Measurements from ENCODE around the gene ANKRD45. TPM values are rescaled to one million over a fixed set of nuclear protein-coding genes. Genes with fewer than 3 reads are reported as not detected.
"Not testable (repeated sequence)": the region's sequence is repeated elsewhere in the genome, so short reads cannot be mapped to it uniquely, and the experiment has no call there.

Gene ANKRD45, protein sequence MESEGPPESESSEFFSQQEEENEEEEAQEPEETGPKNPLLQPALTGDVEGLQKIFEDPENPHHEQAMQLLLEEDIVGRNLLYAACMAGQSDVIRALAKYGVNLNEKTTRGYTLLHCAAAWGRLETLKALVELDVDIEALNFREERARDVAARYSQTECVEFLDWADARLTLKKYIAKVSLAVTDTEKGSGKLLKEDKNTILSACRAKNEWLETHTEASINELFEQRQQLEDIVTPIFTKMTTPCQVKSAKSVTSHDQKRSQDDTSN
- total RNA-seq = under 1 TPM in 1 of 2 experiments, not detected in 1; 0.20 TPM

DNA sequence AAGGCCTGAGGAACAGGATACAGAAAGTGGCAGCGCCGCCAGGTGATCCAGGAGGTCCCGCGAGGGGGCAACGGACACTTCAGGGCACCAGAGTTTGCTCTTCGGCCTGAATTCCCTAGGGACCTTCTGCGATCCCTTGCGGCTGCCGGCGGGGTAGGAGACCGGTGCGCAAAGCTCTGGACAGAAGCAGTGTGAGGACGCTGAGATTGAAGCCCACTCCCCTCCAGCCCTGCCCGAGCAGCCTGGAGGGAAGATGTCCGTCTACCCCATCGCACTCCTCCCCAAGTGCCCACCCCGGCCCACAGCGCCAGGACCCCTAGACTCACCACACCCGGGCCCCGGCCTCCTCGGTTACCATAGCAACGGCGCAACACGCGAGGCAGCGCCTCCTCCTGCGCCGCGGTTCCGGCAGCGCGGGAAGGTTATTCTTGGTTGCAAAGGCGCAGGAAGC, at the start of gene ANKRD45:
Gene ANKRD45, minus strand, starts transcription at position 361 of the 451 bp plus-strand sequence. CDS start 10,433 bp downstream, outside the sequence.
- H3K36me3 Mint-ChIP-seq = peaks cover 3% of the 10 kb centered on the region
- DNase-seq (peak; percentile 43), ATAC-seq (peak; percentile 47)
- no peaks in the 10 kb centered on the region for H3K9me3 Mint-ChIP-seq (ENCODE audit: low read depth)
- H3K4me3 Mint-ChIP-seq = peak within 1 kb of the TSS; percentile 28
- CTCF ChIA-PET = no interaction called here
- H3K4me1 Mint-ChIP-seq = peaks cover 7% of the 10 kb centered on the region
- H3K27ac Mint-ChIP-seq = no peak within 1 kb of the TSS
- H3K27me3 Mint-ChIP-seq = peaks cover 30% of the 10 kb centered on the region

DNA sequence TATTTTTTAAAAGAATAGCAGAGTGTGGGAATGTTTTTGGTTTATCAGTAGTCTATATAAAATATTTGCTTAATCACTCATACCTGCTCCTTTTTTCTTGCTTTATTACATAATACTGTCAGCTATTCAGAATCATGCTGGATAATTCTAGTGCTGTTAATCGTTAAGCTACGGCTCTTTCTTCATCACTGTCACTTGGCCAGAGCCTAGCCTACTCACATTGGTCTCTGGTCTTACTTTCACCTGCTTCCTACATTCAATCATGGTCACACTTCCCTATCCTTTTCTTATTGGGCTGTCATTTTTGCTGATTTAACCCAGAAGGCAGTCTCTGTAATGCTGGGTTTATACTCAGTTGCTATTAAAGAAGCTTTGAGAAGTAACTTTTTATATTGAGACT, 47.6 kb upstream of the ANKRD45 start:
- Mint-ChIP-seq H3K27me3 (peaks cover 3% of the 10 kb centered on the region), H3K27ac (no peak overlapping the region), H3K4me3 (no peak overlapping the region), H3K36me3 (peaks cover 27% of the 10 kb centered on the region), H3K9me3 (ENCODE audit: low read depth) (no peaks in the 10 kb centered on the region), H3K4me1 (peaks cover 33% of the 10 kb centered on the region)
- CTCF ChIA-PET = interaction anchor here (0.7 to 4.9 kb wide), 3 partner anchors 22 to 287 kb away, joined by 3 to 30 read pairs (median 3); partner anchors contain the start of gene DARS2
- DNase-seq = no peak
- ATAC-seq = no peak

DNA sequence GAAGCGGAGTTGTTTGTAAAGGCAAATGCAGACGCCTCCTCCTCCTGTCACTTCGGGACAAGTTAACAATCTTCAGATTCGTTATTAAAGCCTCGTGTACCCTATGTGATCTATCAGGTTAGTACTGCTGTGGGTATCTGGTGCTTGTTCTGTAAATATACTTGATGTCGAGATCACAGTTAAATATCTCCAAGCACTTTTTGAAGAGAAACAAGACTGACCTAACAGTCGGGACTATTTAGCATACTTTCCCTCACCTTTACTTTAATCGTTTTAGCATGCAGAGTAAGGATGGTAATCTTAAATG, 45.8 kb upstream of the ANKRD45 start:
- Mint-ChIP-seq H3K4me3 (peak overlapping the region; percentile 88), H3K4me1 (peaks cover 29% of the 10 kb centered on the region), H3K36me3 (peaks cover 17% of the 10 kb centered on the region), H3K9me3 (ENCODE audit: low read depth) (no peaks in the 10 kb centered on the region), H3K27me3 (peaks cover 13% of the 10 kb centered on the region), H3K27ac (peak overlapping the region; percentile 90)
- ATAC-seq = no peak
- DNase-seq = no peak
- CTCF ChIA-PET = interaction anchor here (1.2 to 4.9 kb wide), 5 partner anchors 8 to 296 kb away, joined by 3 to 30 read pairs (median 4); partner anchors contain the start of genes CENPL and DARS2

DNA sequence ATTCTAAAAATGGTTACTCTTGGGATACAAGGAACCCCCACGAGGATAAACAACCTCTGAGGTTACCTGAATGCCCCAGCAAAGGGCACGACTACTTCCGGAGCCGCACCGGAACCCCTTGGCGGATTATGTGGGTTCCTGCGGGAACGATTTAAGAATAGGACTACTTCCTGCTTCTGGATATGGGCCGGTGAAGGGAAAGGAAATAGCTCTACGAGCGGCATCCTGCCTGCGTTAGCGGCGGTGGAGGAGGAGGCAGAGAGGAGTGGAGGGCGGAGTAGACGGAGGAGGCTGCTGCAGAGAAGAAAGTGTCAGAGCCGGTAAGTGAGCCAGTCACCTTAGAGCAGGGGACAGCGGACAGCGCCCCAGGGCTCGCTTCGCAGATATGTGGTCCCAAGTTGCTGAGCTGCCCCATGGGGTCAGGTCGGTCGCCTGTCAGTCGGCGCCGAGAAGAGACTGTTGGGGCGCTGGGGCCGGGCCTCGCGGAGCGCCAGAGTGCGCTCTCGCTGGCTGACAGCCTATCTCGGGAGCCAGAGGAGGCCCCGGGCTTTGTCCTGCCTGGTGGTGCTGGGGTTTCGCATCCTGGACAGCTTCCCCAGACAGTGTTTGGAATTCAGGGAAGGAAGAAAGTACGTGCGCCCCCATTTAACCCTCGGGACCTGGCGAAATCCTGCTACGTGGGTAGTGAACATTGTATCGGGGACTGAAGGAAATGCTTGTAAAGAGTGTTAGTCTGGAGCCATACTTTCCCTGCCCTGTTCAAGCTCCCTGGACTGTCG, 45.3 kb upstream of the ANKRD45 start, which contains the start of gene KLHL20:
Gene KLHL20, plus strand, starts transcription at position 223 of the 779 bp plus-strand sequence. CDS start 1,063 bp downstream, outside the sequence.
- ATAC-seq = peak; percentile 99
- DNase-seq = peak; percentile 93
- peaks cover 12% of the 10 kb centered on the region for H3K36me3 Mint-ChIP-seq
- peaks cover 19% of the 10 kb centered on the region for H3K27me3 Mint-ChIP-seq
- peak within 1 kb of the TSS; percentile 88 for H3K4me3 Mint-ChIP-seq
- CTCF ChIA-PET = interaction anchor here (1.2 to 4.9 kb wide), 5 partner anchors 8 to 295 kb away, joined by 3 to 30 read pairs (median 4); partner anchors contain the start of genes CENPL and DARS2
- peak within 1 kb of the TSS; percentile 90 for H3K27ac Mint-ChIP-seq
- peaks cover 25% of the 10 kb centered on the region for H3K4me1 Mint-ChIP-seq
- no peaks in the 10 kb centered on the region for H3K9me3 Mint-ChIP-seq (ENCODE audit: low read depth)

DNA sequence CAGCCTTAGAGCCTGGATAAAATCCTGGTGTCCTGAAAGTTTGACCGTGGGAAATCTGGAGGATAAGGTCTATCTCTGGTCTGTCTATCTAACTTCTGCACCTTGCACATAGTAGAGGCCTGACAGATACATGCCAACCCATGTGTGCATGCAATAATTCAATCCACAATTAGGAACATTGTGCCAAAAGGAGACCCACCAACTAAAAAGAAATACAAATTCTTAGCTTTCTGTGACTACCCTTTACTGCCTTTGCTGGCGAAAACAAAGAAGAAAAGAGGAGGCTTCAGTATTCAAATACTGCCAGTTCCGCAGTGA, 44.7 kb upstream of the ANKRD45 start:
- peak overlapping the region; percentile 90 for H3K27ac Mint-ChIP-seq
- no peak for ATAC-seq
- peaks cover 23% of the 10 kb centered on the region for H3K4me1 Mint-ChIP-seq
- H3K27me3 Mint-ChIP-seq = peaks cover 23% of the 10 kb centered on the region
- CTCF ChIA-PET = interaction anchor here (1.2 to 4.9 kb wide), 5 partner anchors 9 to 294 kb away, joined by 3 to 30 read pairs (median 4); partner anchors contain the start of genes CENPL and DARS2
- DNase-seq = no peak
- peaks cover 12% of the 10 kb centered on the region for H3K36me3 Mint-ChIP-seq
- no peaks in the 10 kb centered on the region for H3K9me3 Mint-ChIP-seq (ENCODE audit: low read depth)
- peak overlapping the region; percentile 88 for H3K4me3 Mint-ChIP-seq

DNA sequence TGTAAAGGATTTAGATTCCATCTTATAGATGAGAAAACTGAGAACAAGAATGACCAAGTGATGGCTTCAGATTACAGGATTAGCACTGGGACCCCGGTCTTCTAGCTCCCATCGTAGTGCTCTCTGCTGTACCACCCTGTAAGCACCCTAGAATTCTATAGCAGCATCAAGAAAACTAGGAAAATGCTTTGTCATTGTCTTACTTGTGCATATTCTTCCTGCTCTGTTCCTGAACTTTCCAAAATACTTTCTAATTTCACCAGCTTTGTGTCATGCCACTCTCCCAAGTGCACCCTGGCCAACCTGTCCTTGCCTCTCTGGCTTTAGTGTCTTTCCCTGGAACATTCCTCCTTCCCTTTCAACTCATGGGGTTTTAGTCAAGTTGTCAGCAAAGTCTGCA, 39.1 kb upstream of the ANKRD45 start:
- H3K4me1 Mint-ChIP-seq = no peaks in the 10 kb centered on the region
- ATAC-seq = no peak
- no peak overlapping the region for H3K4me3 Mint-ChIP-seq
- no peak for DNase-seq
- H3K9me3 Mint-ChIP-seq (ENCODE audit: low read depth) = no peaks in the 10 kb centered on the region
- no peak overlapping the region for H3K27ac Mint-ChIP-seq
- CTCF ChIA-PET = no interaction called here
- H3K27me3 Mint-ChIP-seq = peaks cover 32% of the 10 kb centered on the region
- H3K36me3 Mint-ChIP-seq = no peaks in the 10 kb centered on the region

DNA sequence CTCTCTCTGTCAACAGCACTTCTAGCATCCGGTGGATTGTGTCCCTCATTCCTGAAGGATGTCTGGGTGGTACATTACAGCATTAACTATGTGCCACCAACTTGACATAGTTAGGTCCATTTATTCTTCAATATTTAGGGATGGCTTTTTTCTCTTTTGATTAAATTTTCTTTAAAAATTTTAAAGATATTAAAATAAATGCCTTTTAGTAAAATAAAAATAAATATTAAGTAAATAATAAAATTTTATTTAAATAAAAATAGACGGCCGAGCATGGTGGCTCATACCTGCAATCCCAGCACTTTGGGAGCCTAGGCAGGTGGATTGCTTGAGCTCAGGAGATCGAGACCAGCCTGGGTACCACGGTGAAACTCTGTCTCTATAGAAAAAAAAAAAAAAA, 35.5 kb upstream of the ANKRD45 start:
- CTCF ChIA-PET = no interaction called here
- H3K36me3 Mint-ChIP-seq = no peaks in the 10 kb centered on the region
- no peak overlapping the region for H3K4me3 Mint-ChIP-seq
- H3K27me3 Mint-ChIP-seq = peaks cover 16% of the 10 kb centered on the region
- H3K4me1 Mint-ChIP-seq = no peaks in the 10 kb centered on the region
- H3K27ac Mint-ChIP-seq = no peak overlapping the region
- ATAC-seq (no peak), DNase-seq (no peak)
- H3K9me3 Mint-ChIP-seq (ENCODE audit: low read depth) = no peaks in the 10 kb centered on the region

DNA sequence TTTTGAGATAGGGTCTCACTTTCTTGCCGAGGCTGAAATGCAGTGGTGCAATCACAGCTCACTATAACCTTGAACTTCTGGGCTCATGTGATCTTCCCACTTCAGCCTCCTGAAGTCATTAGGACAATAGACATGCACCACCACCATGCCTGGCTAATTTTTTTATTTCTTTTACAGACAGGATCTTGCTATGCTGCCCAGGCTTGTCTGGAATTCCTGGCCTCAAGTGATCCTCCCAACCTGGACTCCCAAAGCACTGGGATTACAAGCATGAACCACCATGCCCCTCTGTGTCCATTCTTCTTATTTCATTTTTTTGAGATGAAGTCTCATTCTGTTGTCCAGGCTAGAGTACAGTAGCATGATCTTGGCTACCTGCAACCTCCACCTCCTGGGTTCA, 33.1 kb upstream of the ANKRD45 start:
- no peaks in the 10 kb centered on the region for H3K9me3 Mint-ChIP-seq (ENCODE audit: low read depth)
- H3K27me3 Mint-ChIP-seq = peaks cover 14% of the 10 kb centered on the region
- H3K36me3 Mint-ChIP-seq = peaks cover under 1% of the 10 kb centered on the region
- CTCF ChIA-PET = no interaction called here
- H3K4me3 Mint-ChIP-seq = no peak overlapping the region
- no peaks in the 10 kb centered on the region for H3K4me1 Mint-ChIP-seq
- H3K27ac Mint-ChIP-seq = no peak overlapping the region
- ATAC-seq = no peak
- DNase-seq = no peak

DNA sequence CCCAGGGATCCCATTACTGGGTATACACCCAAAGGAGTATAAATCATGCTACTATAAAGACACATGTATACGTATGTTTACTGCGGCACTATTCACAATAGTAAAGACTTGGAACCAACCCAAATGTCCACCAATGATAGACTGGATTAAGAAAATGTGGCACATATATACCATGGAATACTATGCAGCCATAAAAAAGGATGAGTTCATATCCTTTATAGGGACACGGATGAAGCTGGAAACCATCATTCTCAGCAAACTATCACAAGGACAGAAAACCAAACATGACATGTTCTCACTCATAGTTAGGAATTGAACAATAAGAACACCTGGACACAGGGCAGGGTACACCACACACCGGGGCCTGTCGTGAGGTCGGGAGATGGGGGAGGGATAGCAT, 31.6 kb upstream of the ANKRD45 start:
- H3K9me3 Mint-ChIP-seq (ENCODE audit: low read depth); ATAC-seq; CTCF ChIA-PET; H3K27ac Mint-ChIP-seq; H3K4me3 Mint-ChIP-seq; DNase-seq; H3K36me3 Mint-ChIP-seq; H3K4me1 Mint-ChIP-seq: not testable (repeated sequence)
- peaks cover 22% of the 10 kb centered on the region for H3K27me3 Mint-ChIP-seq

DNA sequence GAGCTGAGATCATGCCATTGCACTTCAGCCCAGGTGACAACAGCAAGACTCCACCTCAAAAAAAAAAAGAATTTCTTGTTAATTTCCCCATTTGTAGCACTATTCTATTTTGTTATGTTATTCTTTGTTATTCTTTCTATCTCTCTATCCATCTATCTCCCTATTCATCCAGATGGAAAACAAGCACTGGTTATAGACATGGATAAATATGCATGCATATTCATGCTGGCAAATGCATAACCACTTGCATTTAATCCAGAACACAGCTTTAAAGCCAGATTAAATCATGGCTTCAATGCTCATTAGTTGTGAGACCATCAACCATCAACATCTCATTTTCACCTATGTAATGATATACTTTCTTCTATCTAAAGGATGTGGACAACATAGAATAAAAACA, 23.6 kb upstream of the ANKRD45 start:
- peaks cover 1% of the 10 kb centered on the region for H3K36me3 Mint-ChIP-seq
- no peak for ATAC-seq
- peaks cover 3% of the 10 kb centered on the region for H3K4me1 Mint-ChIP-seq
- CTCF ChIA-PET = no interaction called here
- no peak overlapping the region for H3K4me3 Mint-ChIP-seq
- H3K27me3 Mint-ChIP-seq = peaks cover 20% of the 10 kb centered on the region
- H3K9me3 Mint-ChIP-seq (ENCODE audit: low read depth) = no peaks in the 10 kb centered on the region
- H3K27ac Mint-ChIP-seq = no peak overlapping the region
- DNase-seq = no peak

DNA sequence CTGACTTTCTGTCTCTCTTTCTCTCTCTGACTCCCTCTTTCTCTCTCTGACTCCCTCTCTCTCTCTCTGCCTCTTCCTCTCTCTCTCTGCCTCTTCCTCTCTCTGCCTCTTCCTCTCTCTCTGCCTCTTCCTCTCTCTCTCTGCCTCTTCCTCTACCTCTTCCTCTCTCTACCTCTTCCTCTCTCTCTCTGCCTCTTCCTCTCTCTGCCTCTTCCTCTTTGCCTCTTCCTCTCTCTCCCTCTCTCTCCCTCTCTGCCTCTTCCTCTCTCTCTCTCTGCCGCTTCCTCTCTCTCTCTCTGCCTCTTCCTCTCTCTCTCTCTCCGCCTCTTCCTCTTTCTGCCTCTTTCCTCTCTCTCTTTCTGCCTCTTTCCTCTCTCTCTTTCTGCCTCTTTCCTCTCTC, 18.6 kb upstream of the ANKRD45 start:
- ATAC-seq = no peak
- no peak overlapping the region for H3K4me3 Mint-ChIP-seq
- H3K27ac Mint-ChIP-seq = no peak overlapping the region
- CTCF ChIA-PET = no interaction called here
- H3K36me3 Mint-ChIP-seq = no peaks in the 10 kb centered on the region
- no peak for DNase-seq
- no peaks in the 10 kb centered on the region for H3K9me3 Mint-ChIP-seq (ENCODE audit: low read depth)
- H3K4me1 Mint-ChIP-seq = peaks cover 5% of the 10 kb centered on the region
- peaks cover 6% of the 10 kb centered on the region for H3K27me3 Mint-ChIP-seq

DNA sequence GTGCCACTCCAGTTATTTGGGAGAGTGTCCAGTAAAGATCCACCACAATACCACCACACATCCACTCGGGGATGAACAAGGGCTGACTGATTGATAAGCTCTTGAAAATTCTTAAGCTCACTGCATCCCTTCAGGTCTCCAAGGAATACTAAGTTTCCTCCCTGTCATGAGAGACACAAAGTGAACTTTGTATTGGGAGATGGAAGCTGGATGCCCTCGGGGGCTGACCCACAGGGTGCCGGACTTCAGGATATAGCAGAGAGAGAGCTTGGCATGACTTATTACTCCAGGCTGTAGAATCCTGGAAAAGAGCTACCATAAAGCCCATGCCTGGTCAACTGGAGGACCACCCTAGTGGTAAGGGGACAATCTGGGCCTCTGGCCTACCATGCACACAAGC, 15.5 kb upstream of the ANKRD45 start:
- H3K36me3 Mint-ChIP-seq; H3K27me3 Mint-ChIP-seq; H3K9me3 Mint-ChIP-seq (ENCODE audit: low read depth); CTCF ChIA-PET; ATAC-seq; H3K4me1 Mint-ChIP-seq; H3K27ac Mint-ChIP-seq; H3K4me3 Mint-ChIP-seq; DNase-seq: not testable (repeated sequence)

DNA sequence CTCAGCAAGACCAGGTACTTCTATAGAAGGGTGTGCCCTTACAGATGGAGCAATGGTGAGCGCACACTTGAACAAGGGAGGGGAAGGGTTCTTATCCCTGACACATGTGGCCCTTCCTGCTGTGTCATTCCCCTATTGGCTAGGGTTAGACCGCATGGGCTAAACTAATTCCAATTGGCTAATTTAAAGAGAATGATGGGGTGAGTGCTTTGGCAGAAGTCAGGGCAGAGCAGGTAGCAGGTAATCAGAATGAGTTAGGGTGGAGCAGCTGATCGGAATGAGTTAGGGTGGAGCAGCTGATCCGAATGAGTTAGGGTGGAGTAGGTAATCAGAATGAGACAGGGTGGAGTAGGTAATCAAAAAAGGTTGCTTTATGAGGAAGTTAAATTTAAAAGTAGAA, 14.2 kb upstream of the ANKRD45 start:
- H3K9me3 Mint-ChIP-seq (ENCODE audit: low read depth); H3K27ac Mint-ChIP-seq; H3K4me1 Mint-ChIP-seq; ATAC-seq; H3K4me3 Mint-ChIP-seq; H3K36me3 Mint-ChIP-seq; CTCF ChIA-PET; DNase-seq; H3K27me3 Mint-ChIP-seq: not testable (repeated sequence)

DNA sequence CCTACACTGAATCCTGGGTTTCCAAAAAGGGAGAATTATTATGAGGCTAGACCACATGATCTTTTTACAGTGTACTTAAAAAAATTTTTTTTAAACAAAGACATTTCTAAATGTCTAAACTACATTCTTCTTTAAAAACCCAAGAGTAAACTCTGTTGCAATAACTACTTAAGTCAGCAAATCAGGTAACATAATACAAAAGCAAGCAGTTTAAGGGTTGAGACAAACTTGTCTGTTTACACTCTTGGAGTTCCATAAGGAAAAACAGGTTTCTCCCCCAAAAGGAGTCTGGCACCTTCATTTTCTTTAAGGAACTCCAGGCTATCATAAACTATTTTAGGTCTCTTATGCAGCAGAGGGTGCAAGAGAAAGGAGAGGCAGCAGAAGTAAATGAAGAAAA, 12.5 kb upstream of the ANKRD45 start:
- Mint-ChIP-seq H3K27ac (no peak overlapping the region), H3K4me1 (no peaks in the 10 kb centered on the region), H3K9me3 (ENCODE audit: low read depth) (no peaks in the 10 kb centered on the region), H3K4me3 (no peak overlapping the region), H3K36me3 (peaks cover 4% of the 10 kb centered on the region), H3K27me3 (peaks cover 4% of the 10 kb centered on the region)
- no peak for DNase-seq
- CTCF ChIA-PET = no interaction called here
- no peak for ATAC-seq
